Ovary (tissue), 3 donors: Measurements from ENCODE around the gene MAST4.

Experiments
- EP300 ChIP-seq: sonication (generic); formaldehyde crosslinking; IDR thresholded peaks from one replicate; pipeline ENCODE4 v1.6.1; 2017; ENCODE audit warnings: antibody characterized with exemption
- POLR2A ChIP-seq: fragments of 450-650 bp; IDR thresholded peaks from one replicate; pipeline ENCODE4 v1.6.1; 2017; ENCODE audit warnings: antibody characterized with exemption, mild to moderate bottlenecking, moderate library complexity
- TF ChIP-seq, protein P1 (sequence below), 3 donors: fragments of 450-650 bp in 2 of 3; fragments of 200-600 bp in 1 of 3; IDR thresholded peaks; one replicate each; pipeline versions ENCODE4 v1.5.1 to v1.8.0; 2016 to 2022; ENCODE audit warnings: antibody characterized with exemption in 3 of 3, mild to moderate bottlenecking in 1 of 3
- donor health status: DM: no; HTN: no; CAD: no.

DNA sequence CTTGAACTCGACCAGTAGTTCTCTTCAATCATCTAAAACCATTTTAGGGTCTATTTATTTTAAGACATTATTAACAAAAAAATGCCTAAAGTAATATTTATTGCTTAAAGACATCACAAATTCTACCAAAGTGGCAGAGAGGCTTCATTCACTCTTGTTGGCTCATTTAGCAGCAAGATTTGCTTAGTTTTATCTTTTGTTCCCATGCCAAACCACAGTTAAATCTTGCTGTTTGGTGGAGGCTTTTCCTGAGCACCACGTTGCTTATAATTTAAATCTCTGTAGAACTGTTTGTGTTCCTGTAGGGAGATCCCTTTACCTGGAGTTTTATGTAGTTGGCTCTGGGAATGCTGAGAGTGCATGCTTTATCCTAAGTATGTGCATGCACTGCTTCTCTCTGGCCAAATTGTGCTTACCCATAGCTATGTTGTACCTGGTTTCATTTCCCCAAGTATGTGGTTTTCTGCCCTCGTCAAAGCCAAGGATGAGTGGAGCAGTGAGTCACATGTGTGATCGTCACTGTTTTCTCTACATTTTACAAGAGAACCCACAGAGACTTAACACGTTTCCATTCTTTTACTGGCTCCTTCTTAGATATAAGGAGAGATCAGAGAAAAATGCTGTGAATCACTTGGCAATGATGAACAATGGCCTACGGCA lies 42.1 kb upstream of the MAST4 start:
- TF ChIP-seq, protein P1, sequence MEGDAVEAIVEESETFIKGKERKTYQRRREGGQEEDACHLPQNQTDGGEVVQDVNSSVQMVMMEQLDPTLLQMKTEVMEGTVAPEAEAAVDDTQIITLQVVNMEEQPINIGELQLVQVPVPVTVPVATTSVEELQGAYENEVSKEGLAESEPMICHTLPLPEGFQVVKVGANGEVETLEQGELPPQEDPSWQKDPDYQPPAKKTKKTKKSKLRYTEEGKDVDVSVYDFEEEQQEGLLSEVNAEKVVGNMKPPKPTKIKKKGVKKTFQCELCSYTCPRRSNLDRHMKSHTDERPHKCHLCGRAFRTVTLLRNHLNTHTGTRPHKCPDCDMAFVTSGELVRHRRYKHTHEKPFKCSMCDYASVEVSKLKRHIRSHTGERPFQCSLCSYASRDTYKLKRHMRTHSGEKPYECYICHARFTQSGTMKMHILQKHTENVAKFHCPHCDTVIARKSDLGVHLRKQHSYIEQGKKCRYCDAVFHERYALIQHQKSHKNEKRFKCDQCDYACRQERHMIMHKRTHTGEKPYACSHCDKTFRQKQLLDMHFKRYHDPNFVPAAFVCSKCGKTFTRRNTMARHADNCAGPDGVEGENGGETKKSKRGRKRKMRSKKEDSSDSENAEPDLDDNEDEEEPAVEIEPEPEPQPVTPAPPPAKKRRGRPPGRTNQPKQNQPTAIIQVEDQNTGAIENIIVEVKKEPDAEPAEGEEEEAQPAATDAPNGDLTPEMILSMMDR (IDR thresholded peaks at IDR 0.05), result no peak
- no peak for TF ChIP-seq EP300
- no peak for TF ChIP-seq POLR2A
